Left ventricle myocardium inferior (tissue), 1 donor: ENCODE measurements around the gene AP3B2. TPM values are rescaled to one million over a fixed set of nuclear protein-coding genes. Genes with fewer than 3 reads are reported as not detected.

Experiments
- DNase-seq: peaks from one replicate; pipeline ENCODE4 v3.0.0-alpha.2; 2020
- H3K27ac ChIP-seq: fragments of 200-600 bp; replicated peaks from 2 replicates; pipeline ENCODE4 v1.8.0; 2021
- H3K27me3 ChIP-seq: fragments of 200-600 bp; 2 replicates; pipeline ENCODE4 v1.8.0; 2021; ENCODE audit warnings: low read depth
- H3K36me3 ChIP-seq: fragments of 200-600 bp; 2 replicates; pipeline ENCODE4 v1.8.0; 2021
- H3K4me1 ChIP-seq: fragments of 200-600 bp; 2 replicates; pipeline ENCODE4 v1.8.0; 2021
- H3K4me3 ChIP-seq: fragments of 200-600 bp; 2 replicates; pipeline ENCODE4 v1.8.0; 2021; ENCODE audit warnings: mild to moderate bottlenecking, moderate library complexity
- H3K9me3 ChIP-seq: fragments of 200-600 bp; replicated peaks from 2 replicates; pipeline ENCODE4 v1.8.0; 2021
- intact Hi-C: fragments of 100-400 bp; cut with micrococcal nuclease; formaldehyde crosslinking; loops from one replicate; pipeline ENCODE4 v1.11.0; 2022
- total RNA-seq: library from RNA; stranded (reverse); fragmentation: NEBNext Ultra II Directional; extraction: Animal tissue kit (Norgen Biotek cat#: 25700); gene quantifications from one replicate; pipeline ENCODE4 v1.2.1, GENCODE V29; 2021
- TF ChIP-seq, protein P1 (sequence below): fragments of 200-600 bp; IDR thresholded peaks from 2 replicates; pipeline ENCODE4 v1.8.0; 2021; ENCODE audit warnings: antibody characterized with exemption, mild to moderate bottlenecking, borderline replicate concordance
- donor health status: DM: no; HTN: yes; CAD: no; lungs with severe emphysema.

The AP3B2 gene
- total RNA-seq, 1 donor from 2014 or later, result 0.80 TPM

GRCh38 chr15:82666606-82667005 lies 43.1 kb downstream of the AP3B2 start:
- no peak for DNase-seq
- TF ChIP-seq, protein P1, sequence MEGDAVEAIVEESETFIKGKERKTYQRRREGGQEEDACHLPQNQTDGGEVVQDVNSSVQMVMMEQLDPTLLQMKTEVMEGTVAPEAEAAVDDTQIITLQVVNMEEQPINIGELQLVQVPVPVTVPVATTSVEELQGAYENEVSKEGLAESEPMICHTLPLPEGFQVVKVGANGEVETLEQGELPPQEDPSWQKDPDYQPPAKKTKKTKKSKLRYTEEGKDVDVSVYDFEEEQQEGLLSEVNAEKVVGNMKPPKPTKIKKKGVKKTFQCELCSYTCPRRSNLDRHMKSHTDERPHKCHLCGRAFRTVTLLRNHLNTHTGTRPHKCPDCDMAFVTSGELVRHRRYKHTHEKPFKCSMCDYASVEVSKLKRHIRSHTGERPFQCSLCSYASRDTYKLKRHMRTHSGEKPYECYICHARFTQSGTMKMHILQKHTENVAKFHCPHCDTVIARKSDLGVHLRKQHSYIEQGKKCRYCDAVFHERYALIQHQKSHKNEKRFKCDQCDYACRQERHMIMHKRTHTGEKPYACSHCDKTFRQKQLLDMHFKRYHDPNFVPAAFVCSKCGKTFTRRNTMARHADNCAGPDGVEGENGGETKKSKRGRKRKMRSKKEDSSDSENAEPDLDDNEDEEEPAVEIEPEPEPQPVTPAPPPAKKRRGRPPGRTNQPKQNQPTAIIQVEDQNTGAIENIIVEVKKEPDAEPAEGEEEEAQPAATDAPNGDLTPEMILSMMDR, result no peak
- intact Hi-C loops, result no loop called here

DNA sequence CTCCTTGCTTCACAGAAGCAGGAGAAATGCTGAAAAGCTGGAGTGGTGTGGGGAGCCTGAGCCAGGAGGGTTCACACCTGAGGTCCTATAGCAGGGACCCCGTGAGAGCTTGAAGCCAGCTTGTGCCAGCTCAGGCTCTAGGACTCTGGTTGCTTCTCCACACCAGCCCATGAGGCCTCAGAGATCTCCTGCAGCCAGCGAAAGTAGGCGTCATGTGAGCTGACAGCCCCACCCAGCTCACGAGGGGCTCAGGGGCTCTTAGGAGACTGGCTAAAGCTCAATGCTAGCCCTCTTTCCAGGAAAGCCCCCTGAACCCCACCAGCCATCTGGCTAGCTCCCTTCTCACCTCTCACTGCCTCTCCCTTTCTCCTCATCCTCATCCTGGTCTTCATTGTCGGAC lies 45.7 kb downstream of the AP3B2 start:
- Histone ChIP-seq H3K27ac (no peak overlapping the region), H3K4me3 (no peak overlapping the region), H3K27me3 (peaks cover 52% of the 10 kb centered on the region), H3K36me3 (no peaks in the 10 kb centered on the region), H3K4me1 (no peaks in the 10 kb centered on the region), H3K9me3 (no peaks in the 10 kb centered on the region)
- TF ChIP-seq, protein P1, result no peak
- intact Hi-C loops, result no loop called here
- DNase-seq, result no peak

More at GRCh38 chr15:82666606-82667005, 43.1 kb downstream of the AP3B2 start:
- H3K27ac ChIP-seq, result no peak overlapping the region
- H3K4me1 ChIP-seq, result no peaks in the 10 kb centered on the region
- H3K4me3 ChIP-seq, result no peak overlapping the region
- H3K36me3 ChIP-seq, result no peaks in the 10 kb centered on the region
- H3K9me3 ChIP-seq, result no peaks in the 10 kb centered on the region
- peaks cover 37% of the 10 kb centered on the region for H3K27me3 ChIP-seq

DNA sequence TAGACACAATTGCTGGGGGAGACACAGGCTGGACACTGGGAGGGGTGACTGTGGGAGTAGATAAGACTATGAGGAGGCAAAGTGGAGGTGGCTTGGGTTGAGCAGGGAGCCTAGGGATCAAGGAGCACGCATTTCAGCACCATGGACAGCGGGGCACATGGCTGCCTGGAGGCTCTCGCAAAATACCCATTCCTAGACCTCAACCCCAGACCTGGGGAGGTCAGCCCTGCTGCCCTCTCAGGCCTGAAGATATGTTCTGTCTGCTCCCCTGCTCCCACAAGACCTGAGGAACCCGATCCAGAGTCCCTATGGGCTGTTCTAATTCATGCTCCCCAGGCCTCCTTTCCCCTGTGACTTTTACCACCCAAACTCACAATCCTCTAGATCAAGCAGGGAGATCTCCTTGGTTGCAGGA lies 46.5 kb downstream of the AP3B2 start:
- intact Hi-C loops, result no loop called here
- H3K27me3 ChIP-seq, result peaks cover 60% of the 10 kb centered on the region
- H3K9me3 ChIP-seq, result no peaks in the 10 kb centered on the region
- no peak overlapping the region for H3K27ac ChIP-seq
- no peak overlapping the region for H3K4me3 ChIP-seq
- H3K4me1 ChIP-seq, result no peaks in the 10 kb centered on the region
- DNase-seq, result no peak
- no peaks in the 10 kb centered on the region for H3K36me3 ChIP-seq
- TF ChIP-seq, protein P1, result no peak

DNA sequence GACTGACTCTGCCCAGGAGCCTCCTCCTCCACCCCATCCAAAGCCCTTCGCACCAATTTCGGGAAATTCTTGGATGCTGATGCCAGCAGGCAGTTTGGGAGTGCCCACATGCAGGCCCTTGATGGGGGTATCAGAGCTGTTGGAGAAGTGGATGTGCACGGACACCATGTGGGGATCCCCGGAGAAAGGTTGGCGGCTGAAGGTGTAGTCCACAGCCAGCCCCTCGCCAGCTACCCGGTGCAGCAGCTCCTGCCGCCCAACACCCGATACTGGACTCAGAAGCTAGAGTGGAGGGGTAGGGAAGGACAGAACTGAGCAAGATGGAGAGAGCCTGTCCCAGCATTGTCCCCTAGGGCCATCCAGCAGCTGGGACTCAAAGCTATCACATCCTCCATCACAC lies 47.0 kb downstream of the AP3B2 start:
- no peaks in the 10 kb centered on the region for H3K4me1 ChIP-seq
- no peaks in the 10 kb centered on the region for H3K36me3 ChIP-seq
- TF ChIP-seq, protein P1, result no peak
- H3K27me3 ChIP-seq, result peaks cover 62% of the 10 kb centered on the region
- no peak overlapping the region for H3K4me3 ChIP-seq
- no peaks in the 10 kb centered on the region for H3K9me3 ChIP-seq
- intact Hi-C loops, result no loop called here
- no peak overlapping the region for H3K27ac ChIP-seq
- DNase-seq, result no peak

GRCh38 chr15:82660378-82660777 lies 49.3 kb downstream of the AP3B2 start:
- intact Hi-C loops, result no loop called here
- H3K27me3 ChIP-seq, result peaks cover 74% of the 10 kb centered on the region
- no peaks in the 10 kb centered on the region for H3K36me3 ChIP-seq
- no peak overlapping the region for H3K4me3 ChIP-seq
- no peaks in the 10 kb centered on the region for H3K4me1 ChIP-seq
- no peaks in the 10 kb centered on the region for H3K9me3 ChIP-seq
- DNase-seq, result no peak
- TF ChIP-seq, protein P1, result no peak
- H3K27ac ChIP-seq, result no peak overlapping the region
